HG03280 (cell line): Measurements from ENCODE around the gene DVL2.

Experiments
- ATAC-seq: cut with Tn5 transposase; IDR thresholded peaks from one replicate; pipeline ENCODE4 v1.9.1; 2021; ENCODE audit warnings: mild to moderate bottlenecking, moderate library complexity; ENCODE audit not compliant: unreplicated experiment

Gene DVL2

GRCh38 chr17:7176107-7176840 is 58.0 kb downstream of the DVL2 start:
- no peak for ATAC-seq
